PFSK-1 (cell line): ENCODE data around the gene OR3A1. TPM values are rescaled to one million over a fixed set of nuclear protein-coding genes. Genes with fewer than 3 reads are reported as not detected.

Experiments
- FOXP2 ChIP-seq: optimal IDR thresholded peaks from 2 replicates; pipeline ENCODE3; 2011; ENCODE audit warnings: borderline replicate concordance, control low read depth, inconsistent platforms; ENCODE audit not compliant: insufficient read depth; ENCODE audit errors: extremely low read length, extremely low read depth
- POLR2AphosphoS5 ChIP-seq: IDR thresholded peaks from 2 replicates; pipeline ENCODE4 v1.6.1; 2012; ENCODE audit warnings: low read depth, mild to moderate bottlenecking, control low read depth, low read length, moderate library complexity
- REST ChIP-seq, 2 experiments: IDR thresholded peaks; 2 replicates each; pipeline versions ENCODE4 v1.6.1 to v1.8.0; 2011 to 2012; ENCODE audit warnings: low read depth in 2 of 2, low read length in 2 of 2, control low read depth in 1 of 2, inconsistent platforms in 1 of 2, mild to moderate bottlenecking in 1 of 2, moderate library complexity in 1 of 2; ENCODE audit not compliant: insufficient read depth in 1 of 2
- SIN3A ChIP-seq: IDR thresholded peaks from 2 replicates; pipeline ENCODE4 v1.6.1; 2012; ENCODE audit warnings: mild to moderate bottlenecking, low read length, moderate library complexity, borderline replicate concordance; ENCODE audit not compliant: insufficient read depth
- TAF1 ChIP-seq: IDR thresholded peaks from 2 replicates; pipeline ENCODE4 v1.6.1; 2012; ENCODE audit warnings: low read length, control low read depth, borderline replicate concordance; ENCODE audit not compliant: insufficient read depth
- polyA plus RNA-seq: library from polyadenylated mRNA; unstranded; fragments of >200 nt; gene quantifications from one replicate; pipeline ENCODE4 v1.2.1, GENCODE V29; 2012; ENCODE audit warnings: low read depth, missing spikeins; ENCODE audit not compliant: insufficient read length

The OR3A1 gene
- polyA plus RNA-seq = not detected

- no peak for TF ChIP-seq REST (IDR thresholded peaks at IDR 0.05; ENCODE audit: insufficient read depth in 1 of 2, low read depth in 2 of 2, low read length in 2 of 2)
- no peak for TF ChIP-seq SIN3A
Measured at GRCh38 chr17:3298260-3298659, at the start of gene OR3A1. OR3A1 (minus strand) TSS chr17:3298360; CDS start chr17:3292582, 5,778 bp downstream.

GRCh38 chr17:3335876-3336275 lies 37.7 kb upstream of the OR3A1 start:
- TF ChIP-seq REST (IDR thresholded peaks at IDR 0.05; ENCODE audit: insufficient read depth in 1 of 2, low read depth in 2 of 2, low read length in 2 of 2) (no peak), FOXP2 (no peak), POLR2AphosphoS5 (no peak), TAF1 (no peak), SIN3A (no peak)

- no peak for TF ChIP-seq FOXP2
- TF ChIP-seq POLR2AphosphoS5 = no peak
- TF ChIP-seq SIN3A = no peak
- no peak for TF ChIP-seq REST (IDR thresholded peaks at IDR 0.05; ENCODE audit: insufficient read depth in 1 of 2, low read depth in 2 of 2, low read length in 2 of 2)
- no peak for TF ChIP-seq TAF1
Measured at GRCh38 chr17:3318336-3318735, 20.2 kb upstream of the OR3A1 start.

- TF ChIP-seq FOXP2 (no peak), REST (IDR thresholded peaks at IDR 0.05; ENCODE audit: insufficient read depth in 1 of 2, low read depth in 2 of 2, low read length in 2 of 2) (no peak), SIN3A (no peak), POLR2AphosphoS5 (no peak), TAF1 (no peak)
Measured at GRCh38 chr17:3316836-3317235, 18.7 kb upstream of the OR3A1 start.

- TF ChIP-seq TAF1 = no peak
- TF ChIP-seq REST (IDR thresholded peaks at IDR 0.05; ENCODE audit: insufficient read depth in 1 of 2, low read depth in 2 of 2, low read length in 2 of 2) = no peak
- TF ChIP-seq SIN3A = no peak
- no peak for TF ChIP-seq FOXP2
- TF ChIP-seq POLR2AphosphoS5 = no peak
Measured at GRCh38 chr17:3308603-3309002, 10.4 kb upstream of the OR3A1 start.
